Hippocampal formation (tissue), 2 donors: ENCODE results near the gene IL1RAPL2.

Experiments
- DNase-seq, 2 donors: peaks; one replicate each; lab custom pipeline; 2025; lab: John Stamatoyannopoulos, UW

The IL1RAPL2 gene

DNA sequence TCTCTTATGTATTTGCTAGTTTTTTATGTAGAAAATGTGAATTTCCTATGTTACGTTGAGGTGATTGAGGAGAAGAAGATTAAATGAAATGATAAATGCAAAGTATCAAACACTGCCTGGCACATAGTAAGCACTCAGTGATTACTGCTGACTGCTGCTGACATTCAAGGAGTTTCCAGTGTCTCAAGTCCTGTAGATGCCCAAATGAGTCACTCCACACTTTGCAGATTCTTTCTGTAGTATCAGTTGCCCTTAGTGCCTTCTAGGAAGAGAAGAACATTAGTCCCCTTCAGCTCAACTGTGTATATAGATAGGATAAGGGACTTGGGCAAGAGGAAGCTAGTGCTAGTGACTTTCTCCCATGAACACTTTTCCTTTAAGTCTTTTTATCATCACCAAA lies 895.0 kb downstream of the IL1RAPL2 start:
- DNase-seq = no peak

DNA sequence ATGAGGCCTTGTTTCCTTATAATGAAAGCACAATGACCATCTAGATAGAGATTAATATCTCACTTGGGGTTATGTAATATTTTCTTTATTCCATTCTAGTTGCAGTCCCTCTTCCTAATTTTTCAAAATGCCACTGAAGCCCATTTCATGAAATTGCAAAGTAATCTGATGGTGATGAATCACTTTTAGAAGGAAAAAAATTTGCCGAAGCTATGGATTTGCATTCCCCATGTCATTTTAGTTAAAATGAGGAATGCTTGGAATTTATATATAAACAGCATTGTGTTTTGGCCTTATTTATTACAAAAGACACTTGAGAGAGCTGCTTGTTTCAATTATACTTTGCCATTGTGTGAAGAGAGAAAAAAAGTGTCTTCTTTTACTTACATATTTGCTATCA lies 896.2 kb downstream of the IL1RAPL2 start:
- DNase-seq = no peak

DNA sequence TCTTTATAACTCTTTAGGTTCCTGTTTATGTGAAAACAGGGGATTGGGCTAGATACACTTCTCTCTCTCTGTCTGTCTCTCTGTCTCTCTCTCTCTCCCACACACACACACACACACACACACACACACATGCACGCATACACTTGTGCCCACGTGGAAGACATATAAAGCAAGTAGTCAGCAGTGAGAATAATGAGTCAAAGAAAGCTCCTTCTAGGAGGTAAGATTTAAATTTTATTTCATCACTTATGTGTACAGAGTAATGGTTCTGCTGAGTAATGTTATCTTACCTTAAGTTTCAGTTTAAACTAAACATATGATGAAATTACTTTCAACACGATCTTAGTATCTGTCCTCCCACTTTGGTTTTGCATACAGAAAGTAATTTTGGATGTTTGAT lies 897.5 kb downstream of the IL1RAPL2 start:
- no peak for DNase-seq

DNA sequence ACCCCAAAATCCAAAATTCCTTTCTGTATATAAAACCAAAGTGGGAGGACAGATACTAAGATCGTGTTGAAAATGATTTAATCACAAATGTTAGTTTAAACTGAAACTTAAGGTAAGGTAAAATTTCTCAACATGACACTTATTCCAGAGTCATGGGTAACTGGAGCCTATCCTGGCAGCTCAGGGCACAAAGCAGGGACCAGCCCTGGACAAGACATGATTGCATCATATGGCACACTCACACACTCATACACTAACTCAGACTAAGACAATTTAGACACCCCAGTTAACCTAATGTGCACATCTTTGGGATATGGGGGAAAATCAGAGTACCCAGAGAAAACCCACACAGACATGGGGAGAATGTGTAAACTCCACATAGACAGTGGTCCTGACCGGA lies 898.6 kb downstream of the IL1RAPL2 start:
- DNase-seq = no peak

DNA sequence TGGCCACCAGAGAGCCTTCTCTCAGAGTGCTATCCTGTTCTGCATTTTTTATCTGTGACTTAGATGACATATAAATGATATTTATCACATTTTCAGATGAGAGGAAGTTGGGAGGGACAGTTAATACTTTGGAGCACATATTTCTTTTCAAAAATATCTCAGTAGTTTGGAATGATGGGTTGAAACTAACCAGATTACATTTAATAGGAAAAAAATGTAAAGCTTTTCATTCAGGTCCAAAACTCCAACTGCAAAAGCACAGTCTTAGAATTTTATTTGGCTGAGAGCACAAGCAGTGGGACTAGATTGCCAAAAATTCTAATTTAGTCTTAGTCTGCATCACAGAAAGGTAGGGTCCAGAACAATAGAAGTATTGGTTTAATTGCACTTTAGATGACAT lies 902.7 kb downstream of the IL1RAPL2 start:
- no peak for DNase-seq

DNA sequence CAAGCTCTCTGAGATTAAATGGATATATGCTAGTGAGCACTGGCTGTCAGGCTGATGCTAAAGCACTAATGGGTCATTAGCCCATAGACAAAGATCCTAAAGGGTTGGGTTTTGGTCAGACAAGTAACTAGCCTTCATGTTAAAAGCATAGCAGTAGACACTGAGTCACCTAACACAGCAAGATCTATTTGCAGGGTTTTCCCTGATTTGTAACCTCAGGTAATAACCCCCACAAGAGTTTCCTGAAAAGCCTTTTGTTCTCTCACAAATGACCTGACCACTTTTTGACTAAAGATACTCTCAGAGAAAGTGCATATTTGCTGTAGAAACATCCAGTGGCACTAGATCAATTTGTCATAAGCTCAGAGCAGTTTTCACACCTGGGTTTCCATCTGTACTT lies 905.6 kb downstream of the IL1RAPL2 start:
- no peak for DNase-seq

DNA sequence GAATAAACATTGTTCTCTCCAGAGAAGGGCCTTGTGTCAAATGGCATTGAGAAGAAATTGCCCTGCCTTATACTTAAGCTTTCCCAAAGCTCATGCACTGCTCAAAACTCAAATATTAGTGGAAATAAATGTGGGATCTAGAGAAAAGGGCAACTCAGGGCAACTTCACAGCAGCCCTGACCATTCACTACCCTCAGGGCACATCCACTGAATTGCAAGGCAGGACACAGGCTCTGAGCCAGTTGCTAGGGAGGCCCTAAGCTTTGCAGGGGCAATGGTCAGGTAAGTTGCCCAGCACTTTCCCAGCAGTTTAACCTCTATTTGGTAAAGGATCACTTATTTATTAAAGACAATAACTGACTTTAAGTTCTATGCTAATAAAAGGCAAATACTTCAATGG lies 909.8 kb downstream of the IL1RAPL2 start:
- no peak for DNase-seq

DNA sequence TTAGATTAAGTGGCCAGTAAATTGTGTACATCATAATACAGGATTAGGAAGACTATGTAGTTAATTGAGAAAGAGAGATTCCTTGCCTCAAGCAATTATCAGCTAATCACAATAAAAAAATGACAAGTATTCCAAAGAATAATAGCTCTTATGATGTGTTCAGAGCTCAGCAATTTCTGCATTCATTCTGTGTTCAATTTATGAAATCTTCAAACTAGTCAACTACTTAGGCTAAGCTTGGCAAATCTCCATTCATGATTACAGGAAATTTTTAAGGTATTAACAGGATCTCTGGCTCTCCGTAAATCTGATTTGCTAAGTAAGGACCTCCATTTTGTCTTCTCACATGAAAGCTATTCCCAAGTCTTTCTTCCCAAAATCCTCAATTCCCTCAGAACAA lies 911.4 kb downstream of the IL1RAPL2 start:
- DNase-seq = no peak

DNA sequence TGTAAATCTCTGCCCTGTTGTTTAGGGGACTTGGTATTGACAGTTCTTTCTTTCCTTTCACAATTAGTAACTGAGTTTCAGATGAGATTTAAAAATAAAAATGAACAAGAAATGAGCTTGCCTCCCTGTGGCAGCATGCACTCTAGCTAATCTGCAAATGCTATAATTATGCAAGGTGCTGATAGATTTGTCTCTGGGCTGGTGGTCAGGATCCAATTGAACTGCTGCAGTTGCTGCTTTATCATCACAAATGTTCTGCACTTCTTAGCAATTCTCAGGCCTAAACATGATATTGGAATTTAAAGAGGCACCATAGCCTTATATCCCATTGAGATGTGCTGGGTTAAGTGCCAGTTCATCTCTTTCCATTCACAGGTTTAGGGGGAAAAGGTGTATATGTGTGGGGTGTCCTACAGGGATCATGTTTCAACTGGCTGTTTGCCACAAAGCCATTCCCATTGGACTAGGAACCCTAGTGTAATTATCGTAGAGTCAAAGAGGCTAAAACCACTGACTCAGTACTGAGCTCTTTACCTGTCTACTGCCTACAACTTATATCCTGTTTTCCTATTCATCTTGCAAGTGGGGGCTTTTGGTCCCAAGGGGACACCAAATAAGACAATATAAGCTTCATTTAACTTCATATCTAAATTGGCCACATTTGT lies 914.8 kb downstream of the IL1RAPL2 start:
- DNase-seq = no peak

DNA sequence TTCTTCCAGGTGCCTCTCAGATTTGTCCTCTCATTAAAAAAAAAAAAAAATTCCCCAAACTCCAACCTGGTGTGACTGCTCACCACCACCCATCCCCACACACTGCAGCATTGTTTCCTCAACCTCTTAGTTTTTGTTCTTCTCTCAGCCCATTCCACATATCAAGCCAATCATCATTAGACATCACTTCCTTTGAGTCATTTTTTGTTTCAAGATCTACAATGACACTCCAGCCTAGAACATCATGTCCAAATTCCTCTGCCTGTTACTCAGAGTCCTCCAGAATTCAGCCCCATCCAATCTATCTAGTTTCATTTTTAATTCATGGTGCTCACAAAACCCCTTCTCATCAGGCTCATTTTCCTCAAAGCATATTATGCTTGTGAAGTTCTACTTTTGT lies 917.0 kb downstream of the IL1RAPL2 start:
- no peak for DNase-seq

DNA sequence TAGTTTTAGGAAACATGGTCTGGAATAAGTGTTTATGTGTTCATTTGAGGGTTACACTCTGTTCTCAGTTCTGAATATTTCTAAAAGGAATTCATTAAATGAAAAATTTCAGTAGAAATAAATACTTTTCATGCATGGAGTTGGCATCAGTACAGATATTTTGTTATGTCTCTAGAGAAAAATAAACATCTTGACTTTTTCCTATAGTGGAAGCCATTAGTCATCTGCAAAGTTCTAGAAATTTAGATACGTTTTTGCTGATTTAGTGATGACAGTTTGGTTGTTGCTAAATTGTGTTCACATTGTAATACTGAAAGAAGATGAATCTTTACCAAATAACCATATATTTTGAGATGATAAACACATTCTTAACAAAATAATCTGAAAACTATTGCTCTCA lies 922.7 kb downstream of the IL1RAPL2 start:
- no peak for DNase-seq

DNA sequence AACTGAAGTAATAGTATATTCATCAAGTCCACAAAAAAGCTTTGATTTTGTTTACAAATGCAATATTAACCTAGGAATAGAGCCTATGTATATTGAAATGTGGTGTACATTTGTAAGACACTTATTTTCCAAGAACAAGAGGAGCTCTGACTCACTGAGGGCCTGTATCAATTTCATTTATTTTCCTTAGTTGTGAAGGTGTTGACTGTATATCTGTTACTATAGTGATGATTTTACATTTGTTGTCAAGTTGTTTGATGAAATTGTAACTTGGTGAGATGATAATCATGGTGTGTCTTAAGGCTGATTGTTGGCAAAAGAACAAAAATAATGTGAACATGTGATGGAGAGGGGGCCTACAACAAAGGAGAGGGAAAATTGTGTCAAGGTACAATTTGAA lies 929.4 kb downstream of the IL1RAPL2 start:
- DNase-seq = no peak

DNA sequence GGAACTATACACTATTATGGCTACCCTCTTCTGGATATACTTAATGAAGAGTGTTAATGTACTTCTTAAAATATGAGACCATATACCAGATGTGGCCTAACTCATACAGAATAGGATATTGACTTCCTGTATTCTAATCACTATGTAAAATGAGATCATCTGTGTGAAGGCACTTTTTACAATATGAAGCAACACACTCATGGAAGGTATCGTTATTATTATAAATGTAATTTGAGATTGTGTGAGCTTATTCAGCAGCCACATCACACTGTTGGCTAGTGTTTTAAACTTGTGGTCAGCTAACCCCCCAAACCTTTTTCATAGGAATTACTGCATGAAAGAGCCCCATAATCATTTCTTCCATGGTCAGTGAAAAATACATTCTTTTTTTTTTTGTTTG lies 936.3 kb downstream of the IL1RAPL2 start:
- no peak for DNase-seq

DNA sequence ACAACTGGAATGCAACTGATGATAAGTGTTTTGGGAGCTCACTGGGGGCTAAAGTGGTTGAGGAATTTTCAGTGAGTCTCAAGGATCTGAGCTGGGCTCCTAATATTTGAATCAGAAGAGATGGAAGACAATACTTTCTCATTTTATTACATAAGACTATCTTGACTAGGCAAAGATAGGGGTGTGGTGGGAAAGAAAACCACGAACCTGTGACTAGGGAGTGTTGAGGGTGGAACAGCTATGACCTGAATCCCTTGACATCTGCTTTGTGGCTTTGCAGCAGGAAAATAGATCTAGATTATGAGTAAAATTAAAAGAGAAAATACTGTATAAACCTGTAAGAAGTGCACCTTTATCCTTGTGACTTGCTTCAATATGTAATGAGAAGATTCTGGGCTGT lies 949.6 kb downstream of the IL1RAPL2 start:
- no peak for DNase-seq

DNA sequence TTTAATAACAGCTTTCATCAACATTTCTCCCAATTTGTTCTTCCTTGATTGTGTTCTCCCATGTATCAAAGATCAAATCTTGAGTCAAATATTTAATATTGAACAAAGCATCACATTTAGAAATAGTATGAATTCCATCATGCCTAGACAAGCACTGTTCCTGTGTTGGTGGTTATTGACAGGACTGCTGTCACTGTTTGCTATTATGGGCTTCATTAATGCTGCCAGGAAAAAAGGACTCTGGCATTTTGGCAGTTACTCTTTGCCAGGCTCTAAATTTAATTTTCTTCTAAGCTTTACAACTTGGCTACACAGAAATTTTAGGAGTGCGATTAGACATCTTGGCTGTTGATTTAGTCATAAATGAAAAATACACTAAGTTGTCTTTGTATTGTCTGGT lies 960.4 kb downstream of the IL1RAPL2 start:
- no peak for DNase-seq

DNA sequence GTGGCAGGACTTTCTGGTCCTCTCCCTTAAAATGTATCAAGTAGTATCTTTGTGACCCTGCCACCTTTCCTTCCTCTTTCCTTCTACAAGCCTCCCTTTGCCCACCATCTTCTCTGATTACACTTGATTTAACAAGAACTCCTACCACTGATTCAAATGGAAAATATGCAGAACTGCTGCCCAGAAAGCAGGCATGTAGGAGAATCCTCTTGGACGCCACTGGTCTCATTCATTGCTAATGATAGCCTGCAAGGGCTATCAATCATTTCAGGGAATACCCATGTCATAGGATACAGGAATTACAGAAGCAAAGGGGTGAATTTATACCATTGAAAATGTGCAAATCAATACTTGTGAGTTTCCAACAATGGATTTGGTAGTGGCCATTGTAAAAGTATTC lies 961.8 kb downstream of the IL1RAPL2 start:
- no peak for DNase-seq

DNA sequence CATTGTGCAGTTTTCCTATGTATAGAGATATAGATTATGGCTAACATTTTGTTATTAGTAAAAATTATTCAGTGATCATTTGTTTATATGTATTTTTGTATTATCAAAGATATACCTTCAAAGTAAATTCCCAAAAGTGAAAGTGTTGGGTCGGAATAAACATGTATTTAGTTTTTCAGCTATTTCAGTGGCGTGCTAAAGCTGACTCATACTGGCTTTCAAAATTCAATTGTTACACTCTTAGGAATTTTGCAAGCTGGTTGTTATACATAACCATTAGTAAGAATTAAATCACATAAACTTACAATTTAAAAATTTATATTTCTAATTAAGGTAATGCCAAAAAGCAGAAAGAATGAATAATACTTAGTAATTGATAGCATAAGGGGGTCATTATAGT lies 968.0 kb downstream of the IL1RAPL2 start:
- no peak for DNase-seq

DNA sequence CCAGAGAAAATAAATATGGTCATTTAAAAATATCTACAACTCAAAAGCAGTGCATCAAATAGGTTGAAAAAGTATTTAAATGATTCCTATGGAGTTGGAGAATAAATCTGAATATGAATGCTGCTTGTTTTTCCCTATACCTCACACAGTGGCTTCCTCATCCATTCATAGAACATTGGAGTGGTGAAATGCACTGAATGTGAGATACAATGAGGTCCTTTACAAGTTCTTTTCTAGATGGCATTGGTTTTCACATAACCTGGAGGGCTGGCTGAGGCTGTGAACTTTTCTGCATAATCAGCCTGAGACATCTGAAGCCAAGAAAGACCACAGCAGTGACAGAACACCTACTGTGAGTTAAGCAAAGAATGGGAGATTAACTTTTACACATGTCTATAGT lies 977.3 kb downstream of the IL1RAPL2 start:
- no peak for DNase-seq

DNA sequence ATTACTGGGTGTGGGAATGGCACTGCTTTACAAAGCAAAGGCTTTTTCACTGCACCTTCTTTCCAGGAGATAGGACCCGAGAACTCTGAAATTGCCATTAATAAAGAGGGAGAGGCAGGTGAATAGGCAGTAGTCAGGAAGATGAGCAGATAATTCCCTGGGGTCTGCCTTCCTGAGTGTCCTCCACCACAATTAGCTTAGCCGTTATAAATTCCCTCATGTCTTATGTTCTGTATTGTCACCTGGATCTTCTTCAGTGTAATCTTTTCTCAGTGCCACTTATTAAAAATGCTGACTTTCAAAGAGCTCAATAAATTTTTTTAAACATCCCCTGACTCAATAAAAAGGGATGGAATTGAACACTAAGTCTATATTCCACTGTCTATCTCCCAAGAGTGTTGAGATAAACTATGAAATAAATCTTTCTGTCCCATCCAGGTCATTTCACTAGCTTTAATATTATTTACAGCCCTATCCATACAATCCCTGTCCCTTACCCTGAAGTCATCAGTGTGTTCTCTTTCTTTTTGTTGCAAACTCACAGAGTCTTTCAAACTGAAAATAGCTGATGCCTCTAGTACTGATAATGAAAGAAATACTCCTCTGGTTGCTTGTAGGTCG lies 984.2 kb downstream of the IL1RAPL2 start:
- no peak for DNase-seq

DNA sequence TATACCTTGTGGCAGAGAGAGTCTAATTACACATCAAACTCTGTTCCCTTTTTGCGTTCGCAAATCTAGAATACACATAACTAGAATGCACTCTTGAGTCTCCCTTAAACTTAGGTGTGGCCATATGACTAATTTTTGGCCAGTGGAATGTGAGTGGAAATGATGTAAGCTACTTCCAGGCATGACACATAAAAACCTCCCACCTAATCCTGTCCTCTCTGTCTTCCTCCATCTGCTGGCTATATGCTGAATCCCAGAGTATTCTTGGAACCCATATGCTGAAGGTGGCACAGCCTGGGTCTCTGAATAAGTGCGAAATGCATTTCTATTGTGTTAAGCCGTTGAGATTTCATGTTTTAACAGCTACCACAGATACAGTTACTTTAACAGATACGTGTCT lies 986.4 kb downstream of the IL1RAPL2 start:
- no peak for DNase-seq

DNA sequence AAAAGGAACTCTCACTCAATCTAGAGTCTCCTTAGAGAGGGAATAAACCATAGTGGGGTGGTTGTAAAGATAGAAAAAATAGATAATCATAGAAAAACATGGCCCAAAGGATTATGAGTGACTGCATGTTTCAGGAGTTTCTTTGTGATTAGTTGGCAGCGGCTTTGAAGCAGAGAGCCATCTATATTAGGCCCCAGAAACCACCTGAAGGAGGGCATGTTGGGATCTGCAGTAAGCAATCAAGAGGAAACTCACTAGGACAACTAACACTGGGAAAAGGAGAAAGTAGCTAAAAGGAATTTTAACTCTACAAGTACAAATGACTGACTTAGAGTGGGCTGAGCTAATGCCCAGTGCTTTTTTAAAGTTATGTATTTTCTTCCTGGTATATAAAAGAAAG lies 987.1 kb downstream of the IL1RAPL2 start:
- no peak for DNase-seq

DNA sequence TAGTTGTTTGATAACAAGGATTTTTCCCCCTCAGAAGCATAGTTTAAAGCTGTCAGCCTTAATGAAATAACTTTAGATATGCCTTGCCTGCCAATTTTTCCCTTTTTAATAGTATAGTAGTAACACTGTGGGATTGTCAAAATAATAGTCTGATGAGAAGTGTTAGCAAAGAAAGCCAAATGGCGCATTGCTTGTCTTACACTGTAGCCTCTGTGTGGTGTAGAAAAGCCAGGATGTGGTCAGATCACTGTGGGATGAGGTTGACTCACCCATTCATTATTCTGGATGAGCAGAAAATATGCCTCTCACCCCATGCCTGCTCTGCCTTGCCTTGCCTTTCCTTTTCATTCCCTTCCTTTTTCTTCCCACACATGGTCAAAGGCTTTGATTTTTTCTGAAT lies 998.5 kb downstream of the IL1RAPL2 start:
- DNase-seq = no peak

DNA sequence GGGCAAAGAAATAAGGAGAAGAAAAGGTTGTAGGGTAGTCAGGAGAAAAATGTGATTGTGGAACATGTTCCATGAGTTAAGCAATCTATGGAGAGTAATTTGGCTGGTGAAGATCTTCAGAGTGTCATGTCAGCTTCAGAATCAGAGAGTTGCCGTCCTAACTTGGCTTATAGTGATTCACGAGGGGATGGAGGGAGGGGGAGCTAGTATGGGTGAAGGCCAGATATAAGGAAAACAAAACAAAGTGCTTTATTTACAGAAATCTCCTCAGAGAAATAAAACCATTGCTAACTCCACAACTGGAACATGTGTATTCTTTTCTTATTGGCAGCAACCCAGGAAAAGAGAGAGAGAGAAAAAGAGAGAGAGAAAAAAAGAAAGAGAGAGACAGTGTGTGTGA lies 999.9 kb downstream of the IL1RAPL2 start:
- DNase-seq = no peak

DNA sequence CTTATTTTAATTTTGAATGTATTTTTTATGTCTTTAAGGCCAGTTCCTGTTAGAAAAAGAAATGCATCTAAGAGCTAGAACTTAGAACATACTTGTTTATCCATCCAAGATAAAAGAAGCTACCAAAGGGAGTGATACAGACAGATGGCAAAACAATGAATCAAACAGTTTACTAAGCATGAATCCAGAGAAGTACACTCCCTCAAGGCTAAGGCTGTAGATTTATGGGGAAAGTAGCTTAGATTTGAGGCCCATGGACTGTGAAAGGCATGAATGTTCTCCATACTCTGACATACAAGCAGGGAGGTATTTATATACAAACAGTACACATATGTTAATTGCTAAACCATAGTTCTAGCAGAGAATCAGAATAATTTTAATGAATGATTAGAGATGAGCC lies 1001.1 kb downstream of the IL1RAPL2 start:
- no peak for DNase-seq
